Activated CD4-positive, alpha-beta memory T cell treated with anti-CD3 and anti-CD28 coated beads for 36 hours (primary cell): ENCODE measurements around the gene RASA3. TPM values are rescaled to one million over a fixed set of nuclear protein-coding genes. Genes with fewer than 3 reads are reported as not detected.

ENCODE experiments used
- CTCF ChIA-PET: fragments of 350-600 bp; sonication (Branson Sonifier 250); formaldehyde crosslinking; loops from one replicate; lab custom pipeline; 2021; ENCODE audit warnings: antibody characterized with exemption, inconsistent platforms; lab: Charles Lee
- POLR2A ChIA-PET: fragments of 350-600 bp; sonication (Branson Sonifier 250); formaldehyde crosslinking; loops from one replicate; lab custom pipeline; 2021; ENCODE audit warnings: antibody characterized with exemption; lab: Charles Lee
- DNase-seq: peaks from one replicate; pipeline ENCODE4 v3.0.0-alpha.2; 2020
- H3K27ac Mint-ChIP-seq: one replicate; pipeline ENCODE4 v1.8.0; 2021; ENCODE audit warnings: mixed read lengths
- H3K27me3 Mint-ChIP-seq: one replicate; pipeline ENCODE4 v1.8.0; 2021; ENCODE audit warnings: mixed read lengths
- H3K36me3 Mint-ChIP-seq: one replicate; pipeline ENCODE4 v1.8.0; 2021; ENCODE audit warnings: mixed read lengths
- H3K4me1 Mint-ChIP-seq: one replicate; pipeline ENCODE4 v1.8.0; 2021; ENCODE audit warnings: low read depth, mixed read lengths
- H3K4me3 Mint-ChIP-seq: one replicate; pipeline ENCODE4 v1.8.0; 2021; ENCODE audit warnings: mild to moderate bottlenecking, mixed read lengths
- H3K9me3 Mint-ChIP-seq: one replicate; pipeline ENCODE4 v1.8.0; 2021; ENCODE audit warnings: mixed read lengths
- intact Hi-C: fragments of 100-400 bp; cut with micrococcal nuclease; formaldehyde crosslinking; loops from one replicate; pipeline ENCODE4 v1.15.1; 2023
- total RNA-seq, 2 experiments: library from RNA; stranded (reverse); gene quantifications; one replicate each; pipeline ENCODE4 v1.2.3, GENCODE V29; 2021

Gene RASA3
- total RNA-seq, 2 experiments from 2014 or later = 45.9 to 49.3 TPM

GRCh38 chr13:114087430-114087829 is 45.0 kb downstream of the RASA3 start:
- DNase-seq = no peak
- H3K27ac Mint-ChIP-seq = peak overlapping the region; percentile 13
- H3K9me3 Mint-ChIP-seq = peaks cover 25% of the 10 kb centered on the region
- ChIA-PET CTCF (no interaction called here), POLR2A (no interaction called here)
- peaks cover 39% of the 10 kb centered on the region for H3K36me3 Mint-ChIP-seq
- H3K4me1 Mint-ChIP-seq = peaks cover 19% of the 10 kb centered on the region
- intact Hi-C loops = no loop called here
- H3K27me3 Mint-ChIP-seq = no peaks in the 10 kb centered on the region
- no peak overlapping the region for H3K4me3 Mint-ChIP-seq

- H3K27ac Mint-ChIP-seq = peak overlapping the region; percentile 56
- intact Hi-C loops = no loop called here
- peaks cover 3% of the 10 kb centered on the region for H3K9me3 Mint-ChIP-seq
- ChIA-PET CTCF (interaction anchor here (1.0 kb wide), 1 partner anchor 27 kb away, joined by 3 read pairs; no protein-coding TSS in a partner anchor), POLR2A (no interaction called here)
- H3K27me3 Mint-ChIP-seq = no peaks in the 10 kb centered on the region
- H3K36me3 Mint-ChIP-seq = peaks cover 11% of the 10 kb centered on the region
- DNase-seq = no peak
- H3K4me1 Mint-ChIP-seq = peaks cover 33% of the 10 kb centered on the region
- H3K4me3 Mint-ChIP-seq = no peak overlapping the region
These were observed 49.4 kb downstream of the RASA3 start for GRCh38 chr13:114082849-114083645.

- ChIA-PET POLR2A (no interaction called here), CTCF (interaction anchor here (1.0 kb wide), 1 partner anchor 28 kb away, joined by 3 read pairs; no protein-coding TSS in a partner anchor)
- no peaks in the 10 kb centered on the region for H3K27me3 Mint-ChIP-seq
- peaks cover 35% of the 10 kb centered on the region for H3K4me1 Mint-ChIP-seq
- H3K4me3 Mint-ChIP-seq = no peak overlapping the region
- peak overlapping the region; percentile 1 for H3K27ac Mint-ChIP-seq
- H3K36me3 Mint-ChIP-seq = peaks cover 4% of the 10 kb centered on the region
- no peak for DNase-seq
- intact Hi-C loops = no loop called here
- H3K9me3 Mint-ChIP-seq = peaks cover under 1% of the 10 kb centered on the region
These were observed 50.4 kb downstream of the RASA3 start for GRCh38 chr13:114081761-114082681.

GRCh38 chr13:114080739-114081561 is 51.5 kb downstream of the RASA3 start:
- intact Hi-C loops = no loop called here
- POLR2A ChIA-PET = no interaction called here
- no peak overlapping the region for H3K4me3 Mint-ChIP-seq

GRCh38 chr13:114079601-114080536 is 52.6 kb downstream of the RASA3 start:
- no peaks in the 10 kb centered on the region for H3K27me3 Mint-ChIP-seq
- ChIA-PET CTCF (no interaction called here), POLR2A (no interaction called here)
- no peaks in the 10 kb centered on the region for H3K9me3 Mint-ChIP-seq
- peaks cover 14% of the 10 kb centered on the region for H3K36me3 Mint-ChIP-seq
- H3K27ac Mint-ChIP-seq = no peak overlapping the region
- H3K4me3 Mint-ChIP-seq = no peak overlapping the region
- intact Hi-C loops = no loop called here
- peaks cover 36% of the 10 kb centered on the region for H3K4me1 Mint-ChIP-seq
- no peak for DNase-seq

More at GRCh38 chr13:114080739-114081561, 51.5 kb downstream of the RASA3 start:
- DNase-seq = no peak
- Mint-ChIP-seq H3K27me3 (no peaks in the 10 kb centered on the region), H3K36me3 (peaks cover 11% of the 10 kb centered on the region), H3K4me1 (peaks cover 36% of the 10 kb centered on the region), H3K27ac (peak overlapping the region; percentile 1), H3K9me3 (no peaks in the 10 kb centered on the region)
- CTCF ChIA-PET = no interaction called here

- DNase-seq = no peak
These were observed 53.7 kb downstream of the RASA3 start for GRCh38 chr13:114078461-114079451.

GRCh38 chr13:114077933-114078325 is 54.5 kb downstream of the RASA3 start:
- intact Hi-C loops = no loop called here
- H3K4me1 Mint-ChIP-seq = peaks cover 33% of the 10 kb centered on the region
- H3K4me3 Mint-ChIP-seq = no peak overlapping the region
- H3K27ac Mint-ChIP-seq = no peak overlapping the region
- peaks cover 18% of the 10 kb centered on the region for H3K36me3 Mint-ChIP-seq
- POLR2A ChIA-PET = no interaction called here
- no peaks in the 10 kb centered on the region for H3K9me3 Mint-ChIP-seq
- no peaks in the 10 kb centered on the region for H3K27me3 Mint-ChIP-seq
- CTCF ChIA-PET = no interaction called here
- no peak for DNase-seq

More at GRCh38 chr13:114078461-114079451, 53.7 kb downstream of the RASA3 start:
- CTCF ChIA-PET = interaction anchor here (0.8 kb wide), 1 partner anchor 147 kb away, joined by 3 read pairs; no protein-coding TSS in a partner anchor
- no peaks in the 10 kb centered on the region for H3K9me3 Mint-ChIP-seq
- no peaks in the 10 kb centered on the region for H3K27me3 Mint-ChIP-seq
- H3K4me1 Mint-ChIP-seq = peaks cover 36% of the 10 kb centered on the region
- intact Hi-C loops = no loop called here
- H3K36me3 Mint-ChIP-seq = peaks cover 17% of the 10 kb centered on the region
- H3K27ac Mint-ChIP-seq = peak overlapping the region; percentile 57
- no peak overlapping the region for H3K4me3 Mint-ChIP-seq
- POLR2A ChIA-PET = no interaction called here

GRCh38 chr13:114077099-114077932 is 55.1 kb downstream of the RASA3 start:
- CTCF ChIA-PET = no interaction called here
- no peak for DNase-seq
- H3K27ac Mint-ChIP-seq = no peak overlapping the region
- H3K4me3 Mint-ChIP-seq = no peak overlapping the region
- no peaks in the 10 kb centered on the region for H3K9me3 Mint-ChIP-seq
- H3K27me3 Mint-ChIP-seq = no peaks in the 10 kb centered on the region
- POLR2A ChIA-PET = no interaction called here
- peaks cover 24% of the 10 kb centered on the region for H3K36me3 Mint-ChIP-seq
- intact Hi-C loops = no loop called here
- peaks cover 33% of the 10 kb centered on the region for H3K4me1 Mint-ChIP-seq

GRCh38 chr13:114076329-114077090 is 55.9 kb downstream of the RASA3 start:
- Mint-ChIP-seq H3K9me3 (peaks cover 2% of the 10 kb centered on the region), H3K36me3 (peaks cover 32% of the 10 kb centered on the region), H3K4me1 (peaks cover 25% of the 10 kb centered on the region), H3K27me3 (no peaks in the 10 kb centered on the region), H3K4me3 (no peak overlapping the region), H3K27ac (no peak overlapping the region)
- POLR2A ChIA-PET = no interaction called here
- CTCF ChIA-PET = interaction anchor here (0.6 kb wide), 1 partner anchor 9 kb away, joined by 3 read pairs; no protein-coding TSS in a partner anchor
- intact Hi-C loops = no loop called here
- DNase-seq = no peak
